HG02610 (cell line): ENCODE data around the gene MPRIP.
"Not testable (repeated sequence)": the region's sequence is repeated elsewhere in the genome, so short reads cannot be mapped to it uniquely, and the experiment has no call there.

Experiments
- ATAC-seq: cut with Tn5 transposase; IDR thresholded peaks from one replicate; pipeline ENCODE4 v1.9.1; 2021; ENCODE audit warnings: mild to moderate bottlenecking, moderate library complexity; ENCODE audit not compliant: unreplicated experiment

MPRIP gene

GRCh38 chr17:17180141-17180603 lies 137.9 kb downstream of the MPRIP start:
- no peak for ATAC-seq

- ATAC-seq = no peak
Observed at GRCh38 chr17:17180741-17181525, 138.7 kb downstream of the MPRIP start.

- ATAC-seq = peak; percentile 52
Observed at GRCh38 chr17:17181666-17182597, 139.7 kb downstream of the MPRIP start.

- no peak for ATAC-seq
Observed at GRCh38 chr17:17182598-17183136, 140.4 kb downstream of the MPRIP start.

- no peak for ATAC-seq
Observed at GRCh38 chr17:17183744-17184143, 141.5 kb downstream of the MPRIP start.

GRCh38 chr17:17184985-17185757 lies 142.9 kb downstream of the MPRIP start:
- ATAC-seq = not testable (repeated sequence)

GRCh38 chr17:17186051-17186450 lies 143.8 kb downstream of the MPRIP start:
- ATAC-seq = no peak

- ATAC-seq = no peak
Observed at GRCh38 chr17:17186551-17187505, 144.6 kb downstream of the MPRIP start.

- ATAC-seq = no peak
Observed at GRCh38 chr17:17188586-17188985, 146.3 kb downstream of the MPRIP start.

GRCh38 chr17:17189559-17189958 lies 147.3 kb downstream of the MPRIP start:
- ATAC-seq = no peak

- no peak for ATAC-seq
Observed at GRCh38 chr17:17190188-17190587, 147.9 kb downstream of the MPRIP start.

GRCh38 chr17:17191346-17191792 lies 149.1 kb downstream of the MPRIP start:
- ATAC-seq = no peak

GRCh38 chr17:17191961-17192381 lies 149.7 kb downstream of the MPRIP start:
- ATAC-seq = no peak

GRCh38 chr17:17195466-17195865 lies 153.2 kb downstream of the MPRIP start:
- ATAC-seq = not testable (repeated sequence)

- no peak for ATAC-seq
Observed at GRCh38 chr17:17196776-17197175, 154.5 kb downstream of the MPRIP start.

GRCh38 chr17:17198281-17198680 lies 156.0 kb downstream of the MPRIP start:
- no peak for ATAC-seq

GRCh38 chr17:17200311-17200710 lies 158.1 kb downstream of the MPRIP start:
- ATAC-seq = no peak

- ATAC-seq = no peak
Observed at GRCh38 chr17:17200831-17201230, 158.6 kb downstream of the MPRIP start.

- ATAC-seq = no peak
Observed at GRCh38 chr17:17201271-17201670, 159.0 kb downstream of the MPRIP start.
